Measurements from ENCODE around the gene GLIS2. TPM values are rescaled to one million over a fixed set of nuclear protein-coding genes. Genes with fewer than 3 reads are reported as not detected.

Gene GLIS2
- total and polyA plus RNA-seq, 10 donors: 0.89 to 8.4 (median 3.3) TPM

GRCh38 chr16:4381072-4381934 lies 65.4 kb downstream of the GLIS2 start:
- intact Hi-C loops (cut with DNase I; ENCODE audit: low total_unique reads): no loop called here
- H3K4me3 ChIP-seq: no peak overlapping the region
- H3K36me3 ChIP-seq: peaks cover 0 to 100% (median 65%) of the 10 kb centered on the region in 6 donors
- no peak for TF ChIP-seq CTCF (IDR thresholded peaks at IDR 0.05 in 8 of 11, conservative IDR thresholded peaks at IDR 0.05 in 3 of 11)
- TF ChIP-seq POLR2AphosphoS5 (IDR thresholded peaks at IDR 0.05): peak in 1 of 3 donors; percentile 41
- TF ChIP-seq POLR2A (IDR thresholded peaks at IDR 0.05): no peak
- H3K27ac ChIP-seq: no peak overlapping the region
- peak; percentile 72 for DNase-seq
- H3K27me3 ChIP-seq (replicated peaks in 1 of 7): no peaks in the 10 kb centered on the region
- WGBS, 5 donors: 91 to 96% (median 94%) methylated on average over 33 to 59 of the region's 59 CpGs
- peaks cover 0 to 83% (median 26%) of the 10 kb centered on the region in 6 donors for H3K4me1 ChIP-seq
- no peaks in the 10 kb centered on the region for H3K9me3 ChIP-seq

- intact Hi-C loops (cut with DNase I; ENCODE audit: low total_unique reads): no loop called here
- Histone ChIP-seq H3K9me3 (no peaks in the 10 kb centered on the region), H3K27ac (peak overlapping the region in 3 of 8 donors; percentile 1 to 26 (median 5)), H3K4me1 (peaks cover 0 to 83% (median 26%) of the 10 kb centered on the region in 6 donors), H3K36me3 (peaks cover 0 to 100% (median 74%) of the 10 kb centered on the region in 6 donors), H3K27me3 (replicated peaks in 1 of 7) (no peaks in the 10 kb centered on the region), H3K4me3 (no peak overlapping the region)
- WGBS, 5 donors: 93 to 96% (median 93%) methylated on average over 41 to 55 of the region's 55 CpGs
- TF ChIP-seq POLR2AphosphoS5 (IDR thresholded peaks at IDR 0.05) (peak in 1 of 3 donors; percentile 63), POLR2A (IDR thresholded peaks at IDR 0.05) (no peak)
- no peak for DNase-seq
Observed at GRCh38 chr16:4381935-4382794, 66.3 kb downstream of the GLIS2 start.

GRCh38 chr16:4382795-4383357 lies 67.0 kb downstream of the GLIS2 start:
- peak overlapping the region in 3 of 8 donors; percentile 1 to 26 (median 5) for H3K27ac ChIP-seq
- H3K36me3 ChIP-seq: peaks cover 0 to 100% (median 81%) of the 10 kb centered on the region in 6 donors
- DNase-seq: no peak
- TF ChIP-seq POLR2AphosphoS5 (IDR thresholded peaks at IDR 0.05) (peak in 1 of 3 donors; percentile 48), POLR2A (IDR thresholded peaks at IDR 0.05) (no peak)
- H3K9me3 ChIP-seq: no peaks in the 10 kb centered on the region
- no peaks in the 10 kb centered on the region for H3K27me3 ChIP-seq (replicated peaks in 1 of 7)
- peaks cover 0 to 83% (median 26%) of the 10 kb centered on the region in 6 donors for H3K4me1 ChIP-seq
- H3K4me3 ChIP-seq: no peak overlapping the region
- intact Hi-C loops (cut with DNase I; ENCODE audit: low total_unique reads): no loop called here
- WGBS, 5 donors: 89 to 95% (median 91%) methylated on average over 19 to 21 of the region's 21 CpGs

- DNase-seq: no peak
- H3K27ac ChIP-seq: peak overlapping the region in 4 of 8 donors; percentile 2 to 69 (median 26)
- intact Hi-C loops (cut with DNase I; ENCODE audit: low total_unique reads): no loop called here
- H3K27me3 ChIP-seq (replicated peaks in 1 of 7): no peaks in the 10 kb centered on the region
- H3K4me3 ChIP-seq: no peak overlapping the region
- H3K36me3 ChIP-seq: peaks cover 0 to 100% (median 89%) of the 10 kb centered on the region in 6 donors
- TF ChIP-seq CTCF (IDR thresholded peaks at IDR 0.05 in 8 of 11, conservative IDR thresholded peaks at IDR 0.05 in 3 of 11): no peak
- TF ChIP-seq POLR2A (IDR thresholded peaks at IDR 0.05): no peak
- peak in 1 of 3 donors; percentile 59 for TF ChIP-seq POLR2AphosphoS5 (IDR thresholded peaks at IDR 0.05)
- H3K9me3 ChIP-seq: no peaks in the 10 kb centered on the region
- WGBS, 5 donors: 75 to 88% (median 80%) methylated on average over 10 to 12 of the region's 12 CpGs
- peaks cover 0 to 83% (median 26%) of the 10 kb centered on the region in 6 donors for H3K4me1 ChIP-seq
Observed at GRCh38 chr16:4383591-4384444, 68.0 kb downstream of the GLIS2 start.
